K562 (cell line): Measurements from ENCODE around the gene IL6R. TPM values are rescaled to one million over a fixed set of nuclear protein-coding genes. Genes with fewer than 3 reads are reported as not detected.

Experiments
- ATAC-seq: fragments of 200-7000 bp; cut with Tn5 transposase; 3 replicates; pipeline ENCODE4 v1.9.1; 2020; ENCODE audit warnings: moderate library complexity
- BruUV-seq: library from RNA; stranded (reverse); fragments of 400-500 nt; replicated peaks from 2 replicates; lab custom pipeline; 2021; lab: Mats Ljungman, UMichigan
- CTCF ChIA-PET: fragments of 300-600 bp; formaldehyde crosslinking; extraction: SDS; loops from one replicate; lab custom pipeline; 2021; ENCODE audit warnings: low intra/inter-chr PET ratio; lab: Yijun Ruan, JAX
- POLR2A ChIA-PET: fragments of 300-600, 350-650 bp; sonication (Branson Sonifier 250); formaldehyde crosslinking; extraction: SDS; loops from one replicate; lab custom pipeline; 2021; ENCODE audit warnings: antibody characterized with exemption, inconsistent platforms; lab: Yijun Ruan, JAX
- DNase-seq, 4 experiments: peaks; one replicate each; pipeline versions ENCODE4 v3.0.0 to v3.0.0-alpha.2; 2011 to 2018; ENCODE audit warnings: low spot score in 3 of 4, mixed read lengths in 3 of 4; ENCODE audit errors: extremely low read depth in 1 of 4
- FAIRE-seq: peaks from 2 replicates; lab custom pipeline; 2011; peaks lifted over from hg19 to GRCh38; lab: Jason Lieb, UNC
- H2AFZ ChIP-seq: 2 replicates; pipeline ENCODE4 v1.6.0; 2011; ENCODE audit warnings: low read depth, low read length, control low read depth, inconsistent platforms
- H3K27ac ChIP-seq: fragments of 200-600 bp; 3 replicates; pipeline ENCODE4 v1.8.0; 2011; ENCODE audit warnings: low read depth, mild to moderate bottlenecking, control low read depth, inconsistent platforms, low read length, moderate library complexity, mixed read lengths; ENCODE audit errors: extremely low read depth
- H3K27me3 ChIP-seq, 2 experiments: fragments of 300-600 bp in 1 of 2; 2 replicates in 1 of 2; 3 replicates in 1 of 2; pipeline versions ENCODE4 v1.6.0 to v1.8.0; 2011; ENCODE audit warnings: inconsistent platforms in 2 of 2, low read length in 2 of 2, mild to moderate bottlenecking in 1 of 2, mixed read lengths in 1 of 2, moderate library complexity in 1 of 2; ENCODE audit not compliant: control insufficient read depth in 2 of 2, insufficient read depth in 2 of 2
- H3K36me3 ChIP-seq: fragments of 300-600 bp; 3 replicates; pipeline ENCODE4 v1.8.0; 2011; ENCODE audit warnings: mild to moderate bottlenecking, low read length, inconsistent platforms; ENCODE audit not compliant: control insufficient read depth, insufficient read depth
- H3K4me1 ChIP-seq, 2 experiments: fragments of 200-600 bp in 1 of 2; replicated peaks in 1 of 2; 2 replicates in 1 of 2; 3 replicates in 1 of 2; pipeline versions ENCODE4 v1.5.1 to v1.8.0; 2011; ENCODE audit warnings: inconsistent platforms in 2 of 2, low read length in 2 of 2, mild to moderate bottlenecking in 1 of 2, mixed read lengths in 1 of 2, moderate library complexity in 1 of 2; ENCODE audit not compliant: control insufficient read depth in 2 of 2, insufficient read depth in 2 of 2
- H3K4me2 ChIP-seq: 2 replicates; pipeline ENCODE4 v1.6.1; 2011; ENCODE audit warnings: low read length, control low read depth, inconsistent platforms, mixed read lengths; ENCODE audit not compliant: insufficient read depth
- H3K4me3 ChIP-seq: fragments of 200-600 bp; sonication (generic), shearing (Covaris generic); 2 replicates; pipeline ENCODE4 v1.5.1; 2016; ENCODE audit warnings: control low read depth, inconsistent platforms
- H3K79me2 ChIP-seq: fragments of 200-600 bp; 3 replicates; pipeline ENCODE4 v1.8.0; 2011; ENCODE audit warnings: low read length, inconsistent platforms; ENCODE audit not compliant: control insufficient read depth, insufficient read depth
- H3K9ac ChIP-seq, 2 experiments: 2 replicates each; pipeline versions ENCODE4 v1.6.0 to v1.6.1; 2011; ENCODE audit warnings: low read depth in 2 of 2, low read length in 2 of 2, control low read depth in 1 of 2, inconsistent platforms in 1 of 2, mild to moderate bottlenecking in 1 of 2, mixed read lengths in 1 of 2; ENCODE audit not compliant: insufficient read depth in 1 of 2
- H3K9me1 ChIP-seq: one replicate; pipeline ENCODE4 v1.6.0; 2011; ENCODE audit warnings: inconsistent platforms, mild to moderate bottlenecking, low read length, moderate library complexity; ENCODE audit not compliant: control insufficient read depth, insufficient read depth
- H3K9me3 ChIP-seq: replicated peaks from 2 replicates; pipeline ENCODE4 v1.5.1; 2011; ENCODE audit warnings: low read depth, low read length, inconsistent platforms; ENCODE audit not compliant: control insufficient read depth, insufficient read depth
- H4K20me1 ChIP-seq: replicated peaks from 2 replicates; pipeline ENCODE4 v1.6.1; 2011; ENCODE audit warnings: low read length, inconsistent platforms, mixed read lengths; ENCODE audit not compliant: control insufficient read depth, insufficient read depth
- CEBPG ChIP-seq, 3 experiments: fragments of 200-800 bp in 1 of 3; sonication (Bioruptor generic) in 1 of 3; sonication (generic) in 1 of 3; formaldehyde crosslinking in 1 of 3; IDR thresholded peaks in 2 of 3; conservative IDR thresholded peaks in 1 of 3; 2 replicates each; pipeline versions ENCODE4 v1.6.1 to v1.8.0; 2016 to 2022; ENCODE audit warnings: missing compliant biosample characterization in 2 of 3, missing genetic modification characterization in 2 of 3, mild to moderate bottlenecking in 1 of 3, missing genetic modification reagents in 1 of 3
- FOXJ2 ChIP-seq: fragments of 200-800 bp; sonication (Bioruptor generic); IDR thresholded peaks from 2 replicates; pipeline ENCODE4 v1.6.1; 2016; ENCODE audit warnings: missing genetic modification characterization, missing compliant biosample characterization
- IFI16 ChIP-seq: fragments of 250-450 bp; sonication (Bioruptor Pico); IDR thresholded peaks from 2 replicates; pipeline ENCODE4 v2.1.2; 2022; ENCODE audit warnings: mild to moderate bottlenecking, inconsistent platforms
- ILF3 ChIP-seq: fragments of 450-650 bp; IDR thresholded peaks from 2 replicates; pipeline ENCODE4 v1.6.1; 2018; ENCODE audit warnings: antibody characterized with exemption, mild to moderate bottlenecking, moderate library complexity, borderline replicate concordance
- KDM2B ChIP-seq: fragments of 250-450 bp; sonication (Bioruptor Pico); IDR thresholded peaks from 2 replicates; pipeline ENCODE4 v1.8.0; 2021; ENCODE audit warnings: mild to moderate bottlenecking, moderate library complexity
- MAFK ChIP-seq: IDR thresholded peaks from 2 replicates; pipeline ENCODE4 v1.6.1; 2011; ENCODE audit warnings: low read length, improper control_type of control experiment
- MEF2A ChIP-seq: IDR thresholded peaks from 2 replicates; pipeline ENCODE4 v1.6.1; 2011; ENCODE audit warnings: low read depth, mild to moderate bottlenecking, low read length, moderate library complexity; ENCODE audit not compliant: control insufficient read depth
- MTF1 ChIP-seq: fragments of 250-450 bp; sonication (Bioruptor Pico); IDR thresholded peaks from 2 replicates; pipeline ENCODE4 v1.9.0; 2021; ENCODE audit warnings: moderate library complexity, mild to moderate bottlenecking, inconsistent platforms, borderline replicate concordance
- PRDM10 ChIP-seq: fragments of 450-650 bp; IDR thresholded peaks from 2 replicates; pipeline ENCODE4 v1.6.1; 2018; ENCODE audit not compliant: partially characterized antibody
- WGBS: fragments of 100-300 bp; shearing (Covaris generic); methylation state at CpG from one replicate; pipeline ENCODE4 v1.1.6; 2016; ENCODE audit warnings: low coverage, mixed read lengths; ENCODE audit not compliant: insufficient coverage; ENCODE audit errors: missing lambda C conversion rate; 5-methylcytosine and 5-hydroxymethylcytosine counted together
- in situ Hi-C: fragments of 300-500 bp; cut with MboI; formaldehyde crosslinking; loops from 4 replicates; pipeline ENCODE4 v1.15.0; 2018; ENCODE audit warnings: inconsistent platforms, mixed read lengths
- intact Hi-C: fragments of 100-400 bp; cut with micrococcal nuclease; formaldehyde crosslinking; loops from 2 replicates; pipeline ENCODE4 v1.14.2; 2022
- polyA plus RNA-seq, 8 experiments: library from polyadenylated mRNA; depleted of rRNA in 4 of 8; stranded (reverse) in 5 of 8; unstranded in 3 of 8; fragments of >200 nt; fragmentation: Nextera tagmentation in 2 of 8; fragmentation: Illumina TruSeq in 1 of 8; extraction: Ambion mirVana in 2 of 8; extraction: Trizol in 1 of 8; gene quantifications; 2 replicates each; pipeline versions ENCODE4 v1.2.1 to v1.2.3, GENCODE V29; 2011 to 2014; ENCODE audit warnings: inconsistent platforms in 1 of 8, missing spikeins in 1 of 8
- total RNA-seq, 7 experiments: library from RNA; depleted of rRNA in 6 of 7; stranded (reverse); fragments of >200 nt in 6 of 7; fragmentation: Illumina TruSeq in 2 of 7; extraction: Trizol in 2 of 7; gene quantifications; 2 replicates each; pipeline versions ENCODE4 v1.2.1 to v1.2.3, GENCODE V29; 2011 to 2021; ENCODE audit warnings: low replicate concordance in 1 of 7

IL6R gene
- total and polyA plus RNA-seq, 9 of the 15 experiments (the other 6 are each of a cell fraction or from before 2014, with no cell fraction given) = 0.05 to 1.1 (median 0.11) TPM; not detected in 2

- H3K36me3 ChIP-seq = no peaks in the 10 kb centered on the region
- no peak overlapping the region for H3K27ac ChIP-seq
- no peaks in the 10 kb centered on the region for H3K9me1 ChIP-seq
- peaks cover 18 to 44% of the 10 kb centered on the region in 2 experiments; a peak in 4 of 5 replicates for H3K27me3 ChIP-seq
- peaks cover 3 to 25% of the 10 kb centered on the region in 2 experiments; a peak in 4 of 5 replicates for H3K4me1 ChIP-seq
- CTCF ChIA-PET = no interaction called here
- intact Hi-C loops = no loop called here
- WGBS = 50% methylated on average over 9 of the region's 9 CpGs
- BruUV-seq = no TSS peak
- in situ Hi-C loops = no loop called here
- peak overlapping the region in 1 of 2 experiments; percentile 54; a peak in 1 of 4 replicates for H3K9ac ChIP-seq
- no peak for DNase-seq
- no peaks in the 10 kb centered on the region for H3K79me2 ChIP-seq
- FAIRE-seq = no peak
- POLR2A ChIA-PET = no interaction called here
- no peak for TF ChIP-seq CEBPG (CRISPR knock-in tag; IDR thresholded peaks at IDR 0.05)
- TF ChIP-seq CEBPG (tag; conservative IDR thresholded peaks at IDR 0.05 in 1 of 2, IDR thresholded peaks at IDR 0.05 in 1 of 2) = 0 out of 4 replicates have a peak, but pooled peaks of 1 of the 2 experiments have one; percentile 6
- no peak for TF ChIP-seq ILF3
- TF ChIP-seq KDM2B (CRISPR knock-in tag) = no peak
- TF ChIP-seq MEF2A = no peak
- no peak for TF ChIP-seq PRDM10
- no peak for TF ChIP-seq MAFK
- no peak for TF ChIP-seq IFI16 (CRISPR knock-in tag)
- no peak for TF ChIP-seq MTF1 (CRISPR knock-in tag)
- no peak for TF ChIP-seq FOXJ2 (tag)
- no peak overlapping the region for H3K4me2 ChIP-seq
- no peak overlapping the region for H3K4me3 ChIP-seq
- no peak overlapping the region for H2AFZ ChIP-seq
- ATAC-seq = no peak
- H4K20me1 ChIP-seq = no peaks in the 10 kb centered on the region; the same call in 1 of the 2 replicates
- no peaks in the 10 kb centered on the region for H3K9me3 ChIP-seq
Observed at GRCh38 chr1:154433161-154433764, 28.1 kb downstream of the IL6R start.
